AG04450 (cell line): ENCODE results near the gene P2RY11. TPM values are rescaled to one million over a fixed set of nuclear protein-coding genes. Genes with fewer than 3 reads are reported as not detected.

Experiments used
- CTCF ChIA-PET: fragments of 300-600, 350-600 bp; formaldehyde crosslinking; extraction: SDS; loops from one replicate; lab custom pipeline; 2022; ENCODE audit warnings: antibody characterized with exemption, inconsistent platforms; lab: Charles Lee
- POLR2A ChIA-PET: fragments of 350-600 bp; formaldehyde crosslinking; extraction: SDS; loops from one replicate; lab custom pipeline; 2021; ENCODE audit warnings: antibody characterized with exemption, inconsistent platforms; lab: Yijun Ruan, JAX
- DNase-seq: peaks from one replicate; pipeline ENCODE4 v3.0.0-alpha.2; 2011; ENCODE audit warnings: low read depth, low spot score
- H3K27ac ChIP-seq: one replicate; pipeline ENCODE4 v1.5.1; 2012; ENCODE audit warnings: low read depth, low read length, control low read depth
- H3K27me3 ChIP-seq: one replicate; pipeline ENCODE4 v1.6.0; 2012; ENCODE audit warnings: low read length; ENCODE audit not compliant: control insufficient read depth, insufficient read depth
- H3K4me3 ChIP-seq: 2 replicates; pipeline ENCODE4 v1.5.1; 2011; ENCODE audit warnings: mild to moderate bottlenecking, low read depth, low read length, control low read depth
- H3K9me3 ChIP-seq: 2 replicates; pipeline ENCODE4 v1.5.1; 2012; ENCODE audit warnings: low read length; ENCODE audit not compliant: control insufficient read depth, insufficient read depth
- polyA plus RNA-seq: library from polyadenylated mRNA; depleted of rRNA; stranded (reverse); fragments of >200 nt; gene quantifications from 2 replicates; pipeline ENCODE4 v1.2.3, GENCODE V29; 2011
- TF ChIP-seq, protein P1 (sequence below): IDR thresholded peaks from 2 replicates; pipeline ENCODE4 v1.5.1; 2011; ENCODE audit warnings: low read depth, low read length, control low read depth, inconsistent platforms

P2RY11 gene
- polyA plus RNA-seq, 1 experiment = 1.0 TPM

DNA sequence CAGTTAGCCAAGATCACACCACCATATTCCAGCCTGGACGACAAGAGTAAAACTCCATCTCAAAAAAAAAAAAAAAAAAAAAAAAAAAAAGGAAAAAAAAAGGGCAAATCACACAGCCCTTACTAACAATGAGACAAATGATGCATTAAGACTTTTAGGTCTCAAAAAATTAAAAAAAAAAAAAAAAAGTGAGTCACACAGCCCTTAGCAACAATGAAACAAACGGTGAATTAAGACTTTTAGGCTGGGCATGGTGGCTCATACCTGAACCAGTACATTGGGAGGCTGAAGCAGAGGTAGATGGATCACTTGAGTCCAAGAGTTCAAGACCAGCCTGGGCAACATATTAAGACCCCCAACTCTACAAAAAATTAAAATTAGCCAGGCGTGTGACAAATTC is 40.6 kb downstream of the P2RY11 start:
- Histone ChIP-seq H3K27me3 (no peaks in the 10 kb centered on the region), H3K27ac (peak overlapping the region; percentile 11), H3K9me3 (no peaks in the 10 kb centered on the region), H3K4me3 (no peak overlapping the region)
- TF ChIP-seq, protein P1, sequence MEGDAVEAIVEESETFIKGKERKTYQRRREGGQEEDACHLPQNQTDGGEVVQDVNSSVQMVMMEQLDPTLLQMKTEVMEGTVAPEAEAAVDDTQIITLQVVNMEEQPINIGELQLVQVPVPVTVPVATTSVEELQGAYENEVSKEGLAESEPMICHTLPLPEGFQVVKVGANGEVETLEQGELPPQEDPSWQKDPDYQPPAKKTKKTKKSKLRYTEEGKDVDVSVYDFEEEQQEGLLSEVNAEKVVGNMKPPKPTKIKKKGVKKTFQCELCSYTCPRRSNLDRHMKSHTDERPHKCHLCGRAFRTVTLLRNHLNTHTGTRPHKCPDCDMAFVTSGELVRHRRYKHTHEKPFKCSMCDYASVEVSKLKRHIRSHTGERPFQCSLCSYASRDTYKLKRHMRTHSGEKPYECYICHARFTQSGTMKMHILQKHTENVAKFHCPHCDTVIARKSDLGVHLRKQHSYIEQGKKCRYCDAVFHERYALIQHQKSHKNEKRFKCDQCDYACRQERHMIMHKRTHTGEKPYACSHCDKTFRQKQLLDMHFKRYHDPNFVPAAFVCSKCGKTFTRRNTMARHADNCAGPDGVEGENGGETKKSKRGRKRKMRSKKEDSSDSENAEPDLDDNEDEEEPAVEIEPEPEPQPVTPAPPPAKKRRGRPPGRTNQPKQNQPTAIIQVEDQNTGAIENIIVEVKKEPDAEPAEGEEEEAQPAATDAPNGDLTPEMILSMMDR = no peak
- no peak for DNase-seq
- POLR2A ChIA-PET = no interaction called here
- CTCF ChIA-PET = interaction anchor here (0.6 kb wide), 1 partner anchor 547 kb away, joined by 3 read pairs; no protein-coding TSS in a partner anchor

DNA sequence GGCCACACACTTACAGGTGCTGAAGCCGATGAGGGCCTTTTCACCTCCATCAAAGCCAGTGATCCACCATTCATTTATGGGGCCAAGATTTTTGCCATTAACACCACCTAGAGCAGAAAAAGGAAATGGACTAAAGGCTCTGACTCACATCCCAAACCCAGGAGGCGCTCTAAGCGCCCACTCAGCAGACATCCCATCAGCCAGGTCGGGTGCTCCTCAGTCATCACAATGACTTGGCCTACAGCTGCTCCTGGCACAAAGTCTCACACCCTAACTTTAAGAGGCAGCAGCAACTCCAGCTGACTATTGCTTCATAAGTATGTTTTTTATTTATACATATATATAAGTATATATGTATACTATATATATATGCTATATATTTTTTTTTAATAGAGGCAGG is 44.3 kb downstream of the P2RY11 start:
- DNase-seq = no peak
- CTCF ChIA-PET = no interaction called here
- TF ChIP-seq, protein P1 = no peak
- Histone ChIP-seq H3K27me3 (no peaks in the 10 kb centered on the region), H3K4me3 (no peak overlapping the region), H3K9me3 (no peaks in the 10 kb centered on the region), H3K27ac (no peak overlapping the region)
- POLR2A ChIA-PET = no interaction called here

DNA sequence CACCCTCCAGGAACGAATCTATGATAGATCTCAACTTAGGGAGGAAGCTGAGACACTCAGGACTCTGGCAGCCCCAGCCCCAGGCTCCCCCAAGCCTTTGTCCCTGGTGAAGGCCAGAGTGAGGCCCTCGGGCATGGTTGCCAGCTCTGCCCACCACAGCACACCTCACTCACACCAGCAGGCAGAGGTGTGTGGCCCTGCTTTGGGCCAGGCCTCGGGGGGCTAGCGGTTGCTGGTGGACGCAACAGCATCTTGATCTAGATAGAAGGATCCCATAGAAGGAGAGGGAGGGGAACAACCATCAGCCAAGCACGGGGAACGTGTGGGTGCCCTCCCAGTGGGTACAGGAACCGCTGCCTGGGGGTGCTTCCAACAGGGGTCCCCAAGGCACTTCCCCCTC is 46.6 kb downstream of the P2RY11 start:
- ChIA-PET CTCF (no interaction called here), POLR2A (interaction anchor here (0.7 kb wide), 1 partner anchor 230 kb away, joined by 3 read pairs; no protein-coding TSS in a partner anchor)
- Histone ChIP-seq H3K27me3 (no peaks in the 10 kb centered on the region), H3K27ac (no peak overlapping the region), H3K4me3 (no peak overlapping the region), H3K9me3 (no peaks in the 10 kb centered on the region)
- TF ChIP-seq, protein P1 = no peak
- no peak for DNase-seq

DNA sequence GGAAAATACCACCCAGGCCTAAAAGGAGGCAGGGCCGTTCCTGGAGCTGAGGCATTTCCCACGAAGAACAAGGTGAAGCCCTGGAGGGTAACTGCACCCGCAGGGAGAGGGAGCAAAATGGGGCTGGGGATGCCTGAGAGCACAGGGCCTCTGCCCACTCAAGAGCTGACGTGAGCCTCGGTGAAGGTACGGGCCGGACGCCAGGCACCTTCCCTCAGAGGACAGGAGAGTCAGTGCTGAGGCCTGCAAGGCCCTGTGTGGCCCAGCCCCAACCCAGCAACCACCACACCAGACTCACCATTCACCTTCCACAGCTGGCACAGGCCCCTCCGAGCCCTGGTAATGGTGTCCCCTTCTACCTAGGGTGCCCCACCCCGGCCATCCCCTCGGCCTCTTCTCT is 47.0 kb downstream of the P2RY11 start:
- ChIA-PET POLR2A (no interaction called here), CTCF (no interaction called here)
- no peak overlapping the region for H3K4me3 ChIP-seq
- H3K27me3 ChIP-seq = no peaks in the 10 kb centered on the region
- no peak for DNase-seq
- TF ChIP-seq, protein P1 = no peak
- no peak overlapping the region for H3K27ac ChIP-seq
- no peaks in the 10 kb centered on the region for H3K9me3 ChIP-seq

DNA sequence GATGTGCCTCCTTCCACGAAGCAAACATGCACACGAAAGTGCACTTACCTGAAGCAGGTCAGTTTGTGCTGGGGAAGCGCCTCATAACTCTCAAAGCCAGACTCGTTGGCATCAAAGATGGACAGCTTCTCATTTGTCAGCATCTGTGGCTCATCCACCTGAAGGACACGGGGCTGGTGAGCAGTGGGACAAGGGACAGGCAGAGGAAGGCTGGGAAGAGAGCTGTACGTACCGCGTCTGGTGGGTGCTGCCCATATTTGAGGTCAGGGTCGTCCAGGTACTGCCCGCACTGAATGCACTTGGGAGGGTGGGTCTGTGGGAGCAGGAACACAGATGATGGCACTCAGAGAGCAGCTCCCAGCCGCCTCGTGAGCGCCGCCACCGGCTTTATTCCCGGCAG is 48.1 kb downstream of the P2RY11 start:
- no peak for DNase-seq
- Histone ChIP-seq H3K27me3 (no peaks in the 10 kb centered on the region), H3K27ac (no peak overlapping the region), H3K4me3 (no peak overlapping the region), H3K9me3 (no peaks in the 10 kb centered on the region)
- ChIA-PET POLR2A (no interaction called here), CTCF (interaction anchor here (0.7 kb wide), 1 partner anchor 422 kb away, joined by 3 read pairs; no protein-coding TSS in a partner anchor)
- TF ChIP-seq, protein P1 = no peak
